HG02852 (cell line): ENCODE data around the gene EPHA3.
"Not testable (repeated sequence)": the region's sequence is repeated elsewhere in the genome, so short reads cannot be mapped to it uniquely, and the experiment has no call there.

ENCODE experiments used
- ATAC-seq: cut with Tn5 transposase; IDR thresholded peaks from one replicate; pipeline ENCODE4 v1.9.1; 2021; ENCODE audit warnings: mild to moderate bottlenecking, moderate library complexity; ENCODE audit not compliant: unreplicated experiment

The EPHA3 gene

GRCh38 chr3:89350935-89351334 is 243.5 kb downstream of the EPHA3 start:
- not testable (repeated sequence) for ATAC-seq

- ATAC-seq: no peak
Observed at GRCh38 chr3:89353465-89353864, 246.0 kb downstream of the EPHA3 start.

GRCh38 chr3:89358281-89358680 is 250.9 kb downstream of the EPHA3 start:
- no peak for ATAC-seq

GRCh38 chr3:89360156-89360555 is 252.7 kb downstream of the EPHA3 start:
- no peak for ATAC-seq

- no peak for ATAC-seq
Observed at GRCh38 chr3:89362496-89362895, 255.1 kb downstream of the EPHA3 start.

- ATAC-seq: no peak
Observed at GRCh38 chr3:89363171-89363570, 255.8 kb downstream of the EPHA3 start.

- ATAC-seq: no peak
Observed at GRCh38 chr3:89364314-89364713, 256.9 kb downstream of the EPHA3 start.

- ATAC-seq: no peak
Observed at GRCh38 chr3:89367166-89367565, 259.7 kb downstream of the EPHA3 start.

- no peak for ATAC-seq
Observed at GRCh38 chr3:89368846-89369245, 261.4 kb downstream of the EPHA3 start.

GRCh38 chr3:89372456-89372855 is 265.0 kb downstream of the EPHA3 start:
- ATAC-seq: no peak

GRCh38 chr3:89373434-89373833 is 266.0 kb downstream of the EPHA3 start:
- ATAC-seq: no peak

- ATAC-seq: no peak
Observed at GRCh38 chr3:89375451-89375850, 268.0 kb downstream of the EPHA3 start.

GRCh38 chr3:89380016-89380415 is 272.6 kb downstream of the EPHA3 start:
- no peak for ATAC-seq

GRCh38 chr3:89392991-89393390 is 285.6 kb downstream of the EPHA3 start:
- ATAC-seq: no peak

- no peak for ATAC-seq
Observed at GRCh38 chr3:89395456-89395855, 288.0 kb downstream of the EPHA3 start.

GRCh38 chr3:89395996-89396395 is 288.6 kb downstream of the EPHA3 start:
- no peak for ATAC-seq

GRCh38 chr3:89402051-89402450 is 294.6 kb downstream of the EPHA3 start:
- no peak for ATAC-seq

GRCh38 chr3:89405176-89405575 is 297.8 kb downstream of the EPHA3 start:
- no peak for ATAC-seq

- ATAC-seq: no peak
Observed at GRCh38 chr3:89405593-89405992, 298.2 kb downstream of the EPHA3 start.

- no peak for ATAC-seq
Observed at GRCh38 chr3:89411201-89411600, 303.8 kb downstream of the EPHA3 start.

GRCh38 chr3:89414270-89414669 is 306.8 kb downstream of the EPHA3 start:
- ATAC-seq: no peak

- ATAC-seq: no peak
Observed at GRCh38 chr3:89419647-89420241, 312.3 kb downstream of the EPHA3 start.

- ATAC-seq: no peak
Observed at GRCh38 chr3:89426060-89426459, 318.6 kb downstream of the EPHA3 start.
